Measurements from ENCODE around the gene COQ8A. TPM values are rescaled to one million over a fixed set of nuclear protein-coding genes. Genes with fewer than 3 reads are reported as not detected.

The COQ8A gene
- total and polyA plus RNA-seq, 10 of the 15 experiments (the other 5 are each of a cell fraction or from before 2014, with no cell fraction given): 0.72 to 24.8 (median 12.1) TPM

GRCh38 chr1:226903819-226904716 lies 36.0 kb upstream of the COQ8A start:
- intact Hi-C loops (cut with micrococcal nuclease; ENCODE audit: unreplicated experiment) (no loop called here), in situ Hi-C loops (cut with MboI) (no loop called here)
- WGBS (ENCODE audit: insufficient coverage, insufficient replicate concordance, low lambda C conversion rate, missing lambda C conversion rate): 52% methylated on average over 12 of the region's 12 CpGs
- ChIA-PET CTCF (interaction anchor here (1.0 kb wide), 1 partner anchor 21 kb away, joined by 3 read pairs; no protein-coding TSS in a partner anchor), POLR2A (no interaction called here), RAD21 (ENCODE audit: unreplicated experiment) (no interaction called here), SMC1A (ENCODE audit: uncharacterized antibody, unreplicated experiment) (no interaction called here)
- Histone ChIP-seq H3K79me2 (ENCODE audit: control insufficient read depth, insufficient read depth, low read length) (no peaks in the 10 kb centered on the region), H3K27ac (ENCODE audit: control insufficient read depth, insufficient read depth) (no peak overlapping the region), H3K4me3 (no peak overlapping the region), H3K36me3 (ENCODE audit: control insufficient read depth in 2 of 2, insufficient read depth in 2 of 2, low read length in 1 of 2) (no peaks in the 10 kb centered on the region; a peak in 1 of 4 replicates), H3K4me2 (ENCODE audit: control insufficient read depth, insufficient read depth) (no peak overlapping the region), H3K27me3 (replicated peaks in 1 of 2; ENCODE audit: control insufficient read depth in 2 of 2, insufficient read depth in 2 of 2, low read length in 1 of 2) (no peaks in the 10 kb centered on the region), H3K4me1 (ENCODE audit: control insufficient read depth, insufficient read depth, low read length) (no peaks in the 10 kb centered on the region), H2AFZ (ENCODE audit: control insufficient read depth, low read depth, low read length) (no peak overlapping the region), H4K20me1 (ENCODE audit: control insufficient read depth, insufficient read depth) (no peaks in the 10 kb centered on the region), H3K9me3 (replicated peaks; ENCODE audit: control insufficient read depth, insufficient read depth, low read length) (no peaks in the 10 kb centered on the region; the same call in 2 of the 3 replicates), H3K9ac (ENCODE audit: control insufficient read depth, insufficient read depth, low read length) (no peak overlapping the region)
- TF ChIP-seq KLF5 (IDR thresholded peaks at IDR 0.05; ENCODE audit: partially characterized antibody) (no peak), TCF12 (IDR thresholded peaks at IDR 0.05; ENCODE audit: low read depth, low read length) (peak; percentile 49; the same call in 1 of the 2 replicates)
- BruUV-seq (replicated peaks): no TSS peak
- no peak for FAIRE-seq
- ATAC-seq: no peak
- no peak for DNase-seq (ENCODE audit: low read depth, low spot score)

DNA sequence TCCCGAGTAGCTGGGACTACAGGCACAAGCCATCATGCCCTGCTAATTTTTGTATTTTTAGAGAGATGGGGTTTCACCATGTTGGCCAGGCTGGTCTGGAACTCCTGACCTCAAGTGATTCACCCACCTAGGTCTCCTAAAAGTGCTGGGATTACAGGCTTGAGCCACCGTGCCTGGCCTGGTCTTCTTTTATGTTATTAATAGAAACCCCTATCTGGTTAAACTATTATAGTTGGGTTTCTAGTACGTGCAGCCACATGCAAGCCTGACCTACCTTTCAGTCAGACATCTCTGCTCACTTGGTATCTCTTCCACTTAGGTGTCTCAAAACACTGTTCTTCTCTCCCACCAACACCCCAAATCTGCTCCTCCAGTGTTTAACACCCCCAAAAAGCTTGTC lies 35.3 kb upstream of the COQ8A start:
- Histone ChIP-seq H3K9ac (ENCODE audit: control insufficient read depth, insufficient read depth, low read length) (no peak overlapping the region), H3K4me2 (ENCODE audit: control insufficient read depth, insufficient read depth) (no peak overlapping the region), H3K9me3 (replicated peaks; ENCODE audit: control insufficient read depth, insufficient read depth, low read length) (no peaks in the 10 kb centered on the region), H2AFZ (ENCODE audit: control insufficient read depth, low read depth, low read length) (no peak overlapping the region), H3K79me2 (ENCODE audit: control insufficient read depth, insufficient read depth, low read length) (no peaks in the 10 kb centered on the region), H3K4me3 (no peak overlapping the region), H3K27me3 (replicated peaks in 1 of 2; ENCODE audit: control insufficient read depth in 2 of 2, insufficient read depth in 2 of 2, low read length in 1 of 2) (no peaks in the 10 kb centered on the region), H3K4me1 (ENCODE audit: control insufficient read depth, insufficient read depth, low read length) (no peaks in the 10 kb centered on the region), H3K36me3 (ENCODE audit: control insufficient read depth in 2 of 2, insufficient read depth in 2 of 2, low read length in 1 of 2) (no peaks in the 10 kb centered on the region), H3K27ac (ENCODE audit: control insufficient read depth, insufficient read depth) (no peak overlapping the region), H4K20me1 (ENCODE audit: control insufficient read depth, insufficient read depth) (no peaks in the 10 kb centered on the region)
- ChIA-PET POLR2A (interaction anchor here (1.2 kb wide), 1 partner anchor 9 kb away, joined by 3 read pairs; no protein-coding TSS in a partner anchor), CTCF (interaction anchor here (0.9 kb wide), 1 partner anchor 10 kb away, joined by 3 read pairs; no protein-coding TSS in a partner anchor), SMC1A (ENCODE audit: uncharacterized antibody, unreplicated experiment) (interaction anchor here (1.0 kb wide), 1 partner anchor 358 kb away, joined by 4 read pairs; no protein-coding TSS in a partner anchor), RAD21 (ENCODE audit: unreplicated experiment) (no interaction called here)
- TF ChIP-seq ZSCAN29 (IDR thresholded peaks at IDR 0.05) (no peak), E4F1 (IDR thresholded peaks at IDR 0.05; ENCODE audit: borderline replicate concordance, partially characterized antibody) (no peak), CHD4 (IDR thresholded peaks at IDR 0.05) (no peak), SIX5 (IDR thresholded peaks at IDR 0.05; ENCODE audit: low read depth, low read length, severe bottlenecking) (no peak), NR2F1 (conservative IDR thresholded peaks at IDR 0.05) (no peak), FOS (IDR thresholded peaks at IDR 0.05; ENCODE audit: borderline replicate concordance, extremely low read depth, insufficient read length) (no peak), EZH2 (IDR thresholded peaks at IDR 0.05; ENCODE audit: borderline replicate concordance, control insufficient read depth, low read depth, low read length) (no peak)
- TF ChIP-seq, protein P1, sequence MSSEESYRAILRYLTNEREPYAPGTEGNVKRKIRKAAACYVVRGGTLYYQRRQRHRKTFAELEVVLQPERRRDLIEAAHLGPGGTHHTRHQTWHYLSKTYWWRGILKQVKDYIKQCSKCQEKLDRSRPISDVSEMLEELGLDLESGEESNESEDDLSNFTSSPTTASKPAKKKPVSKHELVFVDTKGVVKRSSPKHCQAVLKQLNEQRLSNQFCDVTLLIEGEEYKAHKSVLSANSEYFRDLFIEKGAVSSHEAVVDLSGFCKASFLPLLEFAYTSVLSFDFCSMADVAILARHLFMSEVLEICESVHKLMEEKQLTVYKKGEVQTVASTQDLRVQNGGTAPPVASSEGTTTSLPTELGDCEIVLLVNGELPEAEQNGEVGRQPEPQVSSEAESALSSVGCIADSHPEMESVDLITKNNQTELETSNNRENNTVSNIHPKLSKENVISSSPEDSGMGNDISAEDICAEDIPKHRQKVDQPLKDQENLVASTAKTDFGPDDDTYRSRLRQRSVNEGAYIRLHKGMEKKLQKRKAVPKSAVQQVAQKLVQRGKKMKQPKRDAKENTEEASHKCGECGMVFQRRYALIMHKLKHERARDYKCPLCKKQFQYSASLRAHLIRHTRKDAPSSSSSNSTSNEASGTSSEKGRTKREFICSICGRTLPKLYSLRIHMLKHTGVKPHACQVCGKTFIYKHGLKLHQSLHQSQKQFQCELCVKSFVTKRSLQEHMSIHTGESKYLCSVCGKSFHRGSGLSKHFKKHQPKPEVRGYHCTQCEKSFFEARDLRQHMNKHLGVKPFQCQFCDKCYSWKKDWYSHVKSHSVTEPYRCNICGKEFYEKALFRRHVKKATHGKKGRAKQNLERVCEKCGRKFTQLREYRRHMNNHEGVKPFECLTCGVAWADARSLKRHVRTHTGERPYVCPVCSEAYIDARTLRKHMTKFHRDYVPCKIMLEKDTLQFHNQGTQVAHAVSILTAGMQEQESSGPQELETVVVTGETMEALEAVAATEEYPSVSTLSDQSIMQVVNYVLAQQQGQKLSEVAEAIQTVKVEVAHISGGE (CRISPR knock-in tag; IDR thresholded peaks at IDR 0.05): no peak
- in situ Hi-C loops (cut with MboI) (no loop called here), intact Hi-C loops (cut with micrococcal nuclease; ENCODE audit: unreplicated experiment) (no loop called here)
- 47% methylated on average over 3 of the region's 3 CpGs for WGBS (ENCODE audit: insufficient coverage, insufficient replicate concordance, low lambda C conversion rate, missing lambda C conversion rate)
- FAIRE-seq (no peak), DNase-seq (ENCODE audit: low read depth, low spot score) (no peak), ATAC-seq (no peak)
- BruUV-seq (replicated peaks): no TSS peak

Data from GM12878 (cell line).